Kidney epithelial cell (primary cell): ENCODE results near the gene IFNAR2. TPM values are rescaled to one million over a fixed set of nuclear protein-coding genes. Genes with fewer than 3 reads are reported as not detected.

ENCODE experiments used
- DNase-seq: peaks from one replicate; pipeline ENCODE4 v3.0.0-alpha.2; 2010; ENCODE audit warnings: low read depth
- H3K27me3 ChIP-seq: 2 replicates; pipeline ENCODE4 v1.6.0; 2011; ENCODE audit warnings: low read length; ENCODE audit not compliant: control insufficient read depth, insufficient read depth
- H3K36me3 ChIP-seq: 2 replicates; pipeline ENCODE4 v1.5.1; 2011; ENCODE audit warnings: low read length; ENCODE audit not compliant: control insufficient read depth, insufficient read depth
- H3K4me3 ChIP-seq: 2 replicates; pipeline ENCODE4 v1.5.1; 2011; ENCODE audit warnings: low read depth, mild to moderate bottlenecking, control low read depth, low read length
- total RNA-seq: library from RNA; depleted of rRNA; stranded (reverse); fragments of >200 nt; gene quantifications from 2 replicates; pipeline ENCODE4 v1.2.3, GENCODE V29; 2015
- TF ChIP-seq, protein P1 (sequence below): IDR thresholded peaks from 2 replicates; pipeline ENCODE4 v1.5.1; 2011; ENCODE audit warnings: mild to moderate bottlenecking, moderate library complexity, low read length, control low read depth, inconsistent platforms; ENCODE audit not compliant: insufficient read depth, poor library complexity, severe bottlenecking

IFNAR2 gene
- total RNA-seq, 1 donor from 2014 or later = 16.4 TPM

DNA sequence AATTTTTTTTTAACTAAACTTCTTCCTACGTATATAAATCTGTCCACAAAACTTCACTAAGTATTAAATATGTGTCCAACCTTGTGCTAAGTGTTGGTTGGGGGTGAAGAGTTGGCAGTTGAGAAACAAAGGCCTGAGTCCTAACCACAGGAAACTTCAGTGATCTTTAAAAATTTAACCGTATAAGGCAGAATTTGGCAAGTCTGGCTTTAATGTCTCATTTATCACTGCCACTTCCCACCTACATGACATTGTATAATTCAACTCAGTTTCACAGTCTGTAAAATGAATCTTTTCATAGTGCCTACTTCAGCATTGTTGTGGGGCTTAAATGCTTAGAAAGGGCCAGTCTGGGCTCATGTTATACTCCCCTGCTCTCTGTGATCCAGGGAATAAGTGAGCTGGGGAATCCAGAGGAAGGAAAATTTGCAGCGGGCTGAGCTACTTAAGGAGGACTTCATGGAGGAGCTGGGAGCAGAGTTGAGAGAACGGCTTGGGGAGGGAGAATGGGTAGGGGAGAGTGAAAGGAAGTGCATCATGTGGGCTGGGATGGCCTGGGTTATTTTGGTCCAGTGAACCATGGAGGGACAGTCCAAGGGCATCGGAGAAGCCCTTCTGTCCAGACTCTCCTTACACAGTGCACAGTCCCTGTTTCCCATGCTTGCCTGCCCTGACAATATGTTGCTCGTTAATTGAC, 14.5 kb downstream of the IFNAR2 start:
- Histone ChIP-seq H3K27me3 (no peaks in the 10 kb centered on the region), H3K36me3 (peaks cover 2% of the 10 kb centered on the region), H3K4me3 (no peak overlapping the region)
- DNase-seq = no peak
- TF ChIP-seq, protein P1, sequence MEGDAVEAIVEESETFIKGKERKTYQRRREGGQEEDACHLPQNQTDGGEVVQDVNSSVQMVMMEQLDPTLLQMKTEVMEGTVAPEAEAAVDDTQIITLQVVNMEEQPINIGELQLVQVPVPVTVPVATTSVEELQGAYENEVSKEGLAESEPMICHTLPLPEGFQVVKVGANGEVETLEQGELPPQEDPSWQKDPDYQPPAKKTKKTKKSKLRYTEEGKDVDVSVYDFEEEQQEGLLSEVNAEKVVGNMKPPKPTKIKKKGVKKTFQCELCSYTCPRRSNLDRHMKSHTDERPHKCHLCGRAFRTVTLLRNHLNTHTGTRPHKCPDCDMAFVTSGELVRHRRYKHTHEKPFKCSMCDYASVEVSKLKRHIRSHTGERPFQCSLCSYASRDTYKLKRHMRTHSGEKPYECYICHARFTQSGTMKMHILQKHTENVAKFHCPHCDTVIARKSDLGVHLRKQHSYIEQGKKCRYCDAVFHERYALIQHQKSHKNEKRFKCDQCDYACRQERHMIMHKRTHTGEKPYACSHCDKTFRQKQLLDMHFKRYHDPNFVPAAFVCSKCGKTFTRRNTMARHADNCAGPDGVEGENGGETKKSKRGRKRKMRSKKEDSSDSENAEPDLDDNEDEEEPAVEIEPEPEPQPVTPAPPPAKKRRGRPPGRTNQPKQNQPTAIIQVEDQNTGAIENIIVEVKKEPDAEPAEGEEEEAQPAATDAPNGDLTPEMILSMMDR = no peak

DNA sequence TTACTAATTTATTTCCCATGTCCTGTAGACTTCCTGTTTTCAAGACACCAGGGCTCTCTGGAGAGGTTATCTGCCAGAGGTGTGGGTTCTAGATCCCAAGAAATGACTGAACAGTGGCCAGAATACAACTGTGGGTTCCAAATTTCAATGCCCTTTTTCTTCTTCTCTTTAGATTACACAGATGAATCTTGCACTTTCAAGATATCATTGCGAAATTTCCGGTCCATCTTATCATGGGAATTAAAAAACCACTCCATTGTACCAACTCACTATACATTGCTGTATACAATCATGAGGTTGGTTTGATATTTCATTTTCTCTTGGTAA, 15.0 kb downstream of the IFNAR2 start:
- H3K36me3 ChIP-seq = peaks cover 2% of the 10 kb centered on the region
- no peaks in the 10 kb centered on the region for H3K27me3 ChIP-seq
- TF ChIP-seq, protein P1 = no peak
- DNase-seq = no peak
- H3K4me3 ChIP-seq = no peak overlapping the region

DNA sequence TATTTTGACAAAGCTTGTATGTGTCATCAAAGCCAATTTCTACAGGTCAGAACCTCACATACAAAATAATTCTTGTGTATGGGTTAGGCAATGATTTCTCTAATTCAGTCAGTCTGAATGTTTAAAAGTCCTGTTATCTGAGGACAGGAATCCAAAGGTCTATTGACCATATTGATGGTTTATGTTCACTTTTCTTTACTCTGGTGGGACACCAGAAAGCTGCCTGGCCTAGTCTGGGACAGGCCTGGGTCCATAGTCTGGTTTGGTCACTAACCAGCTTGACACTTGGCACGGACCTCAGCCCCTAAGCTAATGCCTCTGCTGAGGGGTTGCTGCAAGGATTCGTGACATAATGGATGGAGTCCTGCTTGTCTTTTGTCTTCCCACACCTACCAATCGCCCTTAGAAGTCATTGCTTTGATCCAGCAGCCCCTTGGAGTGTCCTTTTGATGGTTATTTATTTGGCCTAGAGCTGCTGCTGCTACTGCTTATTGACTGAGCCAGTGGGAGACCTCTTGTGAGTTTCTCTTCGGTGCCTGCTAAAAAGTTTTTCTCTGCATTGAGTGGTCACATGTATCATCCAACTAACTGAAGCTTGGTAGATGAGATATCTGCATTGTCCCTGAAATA, 15.7 kb downstream of the IFNAR2 start:
- H3K36me3 ChIP-seq = peaks cover 2% of the 10 kb centered on the region
- no peaks in the 10 kb centered on the region for H3K27me3 ChIP-seq
- H3K4me3 ChIP-seq = no peak overlapping the region
- DNase-seq = no peak
- TF ChIP-seq, protein P1 = no peak

DNA sequence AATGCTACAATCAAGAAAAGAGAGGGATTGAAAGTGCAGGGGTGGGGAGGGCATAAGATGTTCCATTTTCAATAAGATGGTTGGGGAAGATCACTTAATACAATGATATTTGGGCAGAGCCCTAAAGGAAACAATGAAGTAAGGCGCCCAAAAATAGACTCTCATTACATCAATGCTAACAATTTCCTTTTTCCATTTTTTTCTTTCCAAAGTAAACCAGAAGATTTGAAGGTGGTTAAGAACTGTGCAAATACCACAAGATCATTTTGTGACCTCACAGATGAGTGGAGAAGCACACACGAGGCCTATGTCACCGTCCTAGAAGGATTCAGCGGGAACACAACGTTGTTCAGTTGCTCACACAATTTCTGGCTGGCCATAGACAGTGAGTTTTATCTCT, 16.8 kb downstream of the IFNAR2 start:
- Histone ChIP-seq H3K36me3 (peaks cover 2% of the 10 kb centered on the region), H3K27me3 (no peaks in the 10 kb centered on the region), H3K4me3 (no peak overlapping the region)
- no peak for DNase-seq
- TF ChIP-seq, protein P1 = no peak

DNA sequence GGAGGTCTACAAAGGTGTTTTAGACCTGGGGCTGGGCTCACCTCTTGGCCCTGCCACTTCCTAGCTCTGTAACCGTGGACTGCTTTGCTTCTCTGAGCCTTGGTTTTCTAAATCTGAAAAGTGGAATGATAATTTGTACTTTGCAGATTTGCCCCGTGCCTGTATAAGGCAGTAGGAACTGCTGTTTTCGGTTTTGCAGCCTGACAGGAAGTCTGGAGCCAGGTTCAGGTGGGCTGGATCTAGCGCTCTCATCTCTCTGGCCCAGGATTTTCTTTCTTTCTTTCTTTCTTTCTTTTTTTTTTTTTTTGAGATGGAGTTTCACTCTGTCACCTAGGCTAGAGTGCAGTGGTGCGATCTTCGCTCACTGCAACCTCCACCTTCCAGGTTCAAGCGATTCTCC, 17.2 kb downstream of the IFNAR2 start:
- no peak for DNase-seq
- Histone ChIP-seq H3K36me3 (peaks cover 2% of the 10 kb centered on the region), H3K4me3 (no peak overlapping the region), H3K27me3 (no peaks in the 10 kb centered on the region)
- TF ChIP-seq, protein P1 = no peak

DNA sequence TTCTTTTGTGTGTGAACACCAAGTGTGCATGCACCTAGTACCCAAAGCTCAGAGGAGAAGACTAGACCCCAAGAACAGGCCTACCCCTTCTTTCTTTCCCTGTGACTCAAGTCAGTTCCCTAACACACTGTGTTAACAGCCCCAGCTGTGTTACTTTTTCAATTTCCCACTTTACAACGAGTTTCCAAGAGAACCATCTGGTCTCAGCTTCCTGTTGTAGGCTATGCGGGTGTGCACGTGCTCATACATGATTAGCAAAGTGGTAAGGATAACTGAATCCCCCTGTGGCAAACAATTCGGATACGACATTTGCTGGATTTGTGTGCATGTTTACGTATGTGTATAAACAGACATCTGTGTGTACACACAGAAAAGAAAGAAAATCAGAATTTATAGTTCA, 17.9 kb downstream of the IFNAR2 start:
- DNase-seq = no peak
- TF ChIP-seq, protein P1 = no peak
- no peak overlapping the region for H3K4me3 ChIP-seq
- no peaks in the 10 kb centered on the region for H3K27me3 ChIP-seq
- peaks cover 2% of the 10 kb centered on the region for H3K36me3 ChIP-seq
